Adrenal gland (tissue), 12 donors: ENCODE measurements around the gene RIPOR3. TPM values are rescaled to one million over a fixed set of nuclear protein-coding genes. Genes with fewer than 3 reads are reported as not detected.

Experiments
- DNase-seq, 7 donors: peaks; one replicate each; pipeline ENCODE4 v3.0.0-alpha.2; 2019 to 2020
- H3K27ac ChIP-seq, 5 donors: fragments of 200-600 bp; sonication (generic) in 4 of 5; 1 replicate in 3 of 5; 2 replicates in 2 of 5; pipeline versions ENCODE4 v1.5.1 to v1.8.0; 2016 to 2020; ENCODE audit warnings: mild to moderate bottlenecking in 1 of 5
- H3K27me3 ChIP-seq: fragments of 200-600 bp; 2 replicates; pipeline ENCODE4 v1.8.0; 2021
- H3K36me3 ChIP-seq, 2 donors: fragments of 200-600 bp; replicated peaks in 1 of 2; 1 replicate in 1 of 2; 2 replicates in 1 of 2; pipeline versions ENCODE4 v1.5.1 to v1.8.0; 2018 to 2022
- H3K4me1 ChIP-seq, 2 donors: fragments of 200-600 bp; replicated peaks in 1 of 2; 1 replicate in 1 of 2; 2 replicates in 1 of 2; pipeline versions ENCODE4 v1.5.1 to v1.8.0; 2018 to 2021
- H3K4me3 ChIP-seq, 4 donors: fragments of 200-600 bp; sonication (generic) in 3 of 4; one replicate each; pipeline ENCODE4 v1.5.1; 2016 to 2018
- H3K9me3 ChIP-seq, 3 donors: fragments of 200-600 bp; sonication (generic) in 1 of 3; replicated peaks in 1 of 3; 1 replicate in 2 of 3; 2 replicates in 1 of 3; pipeline versions ENCODE4 v1.5.1 to v1.8.0; 2016 to 2021
- CTCF ChIP-seq, 6 experiments: fragments of 450-650 bp in 4 of 6; fragments of 200-600 bp in 2 of 6; sonication (generic) in 1 of 6; IDR thresholded peaks; 1 replicate in 5 of 6; 2 replicates in 1 of 6; pipeline versions ENCODE4 v1.5.1 to v1.8.0; 2016 to 2021; ENCODE audit warnings: antibody characterized with exemption in 6 of 6, mild to moderate bottlenecking in 2 of 6, moderate library complexity in 1 of 6
- POLR2A ChIP-seq, 2 donors: fragments of 450-650 bp; IDR thresholded peaks; one replicate each; pipeline ENCODE4 v1.6.1; 2017; ENCODE audit warnings: antibody characterized with exemption in 2 of 2, mild to moderate bottlenecking in 2 of 2, moderate library complexity in 1 of 2
- WGBS, 4 donors: extraction: QIAGEN DNeasy Blood & Tissue Kit in 2 of 4; methylation state at CpG; one replicate each; pipeline versions ENCODE4 v1.1.5 to v1.1.7; 2013 to 2017; 5-methylcytosine and 5-hydroxymethylcytosine counted together
- intact Hi-C, 2 donors: fragments of 100-400 bp; cut with DNase I; formaldehyde crosslinking; loops; one replicate each; pipeline versions ENCODE4 v1.14.1 to v1.15.0; 2022 to 2023
- polyA plus RNA-seq, 3 donors: library from polyadenylated mRNA; stranded (reverse); fragments of 200-250 nt in 2 of 3; fragments of 350-450 nt in 1 of 3; fragmentation: Illumina TruSeq in 1 of 3; extraction: RNeasy Lipid Tissue Mini Kit (QIAGEN cat#74804) in 1 of 3; gene quantifications; one replicate each; pipeline ENCODE4 v1.2.3, GENCODE V29; 2013 to 2014
- total RNA-seq, 9 donors: library from RNA; depleted of rRNA in 4 of 9; stranded (reverse); fragments of >200 nt in 4 of 9; fragments of 120-200 nt in 1 of 9; fragmentation: NEBNext Ultra II Directional in 1 of 9; extraction: Animal tissue kit (Norgen Biotek cat#: 25700) in 1 of 9; gene quantifications; one replicate each; pipeline versions ENCODE4 v1.1.0 to v1.2.4, GENCODE V29; 2013 to 2023
- donor health status: healthy with polysubstance abuse.
- donor health status: Bipolar disorder and iron deficiency.
- donor health status: DM: yes; HTN: yes; CAD: no.
- donor health status: DM: no; HTN: no; CAD: no.
- donor health status: DM: no; HTN: no; CAD: no.
- donor health status: DM: yes; HTN: yes; CAD: no.

RIPOR3 gene
- total and polyA plus RNA-seq, 12 donors = 3.4 to 135 (median 23.7) TPM

- H3K36me3 ChIP-seq = no peaks in the 10 kb centered on the region
- H3K9me3 ChIP-seq = no peaks in the 10 kb centered on the region
- no peak for DNase-seq
- intact Hi-C loops = loop anchor here in 1 of 2 donors (10.0 kb wide), 1 partner anchor 149 kb away; no protein-coding TSS in a partner anchor
- H3K4me1 ChIP-seq = peaks cover 9 to 31% of the 10 kb centered on the region in 2 donors
- H3K4me3 ChIP-seq = no peak overlapping the region
- H3K27ac ChIP-seq = no peak overlapping the region
- TF ChIP-seq CTCF (IDR thresholded peaks at IDR 0.05) (no peak), POLR2A (IDR thresholded peaks at IDR 0.05) (no peak)
- 50 to 78% (median 57%) methylated on average over 4 to 6 of the region's 6 CpGs for WGBS, 4 donors
- H3K27me3 ChIP-seq = no peaks in the 10 kb centered on the region
Observed at GRCh38 chr20:50595433-50595895, 95.9 kb downstream of the RIPOR3 start.

GRCh38 chr20:50594591-50595432 is 96.5 kb downstream of the RIPOR3 start:
- 46 to 52% (median 50%) methylated on average over 11 to 19 of the region's 19 CpGs for WGBS, 4 donors
- no peaks in the 10 kb centered on the region for H3K27me3 ChIP-seq
- H3K36me3 ChIP-seq = peaks cover 0 to 6% of the 10 kb centered on the region in 2 donors
- intact Hi-C loops = loop anchor here in 1 of 2 donors (10.0 kb wide), 1 partner anchor 150 kb away; no protein-coding TSS in a partner anchor
- DNase-seq = no peak
- no peak for TF ChIP-seq POLR2A (IDR thresholded peaks at IDR 0.05)
- peak in 1 of 6 experiments; percentile 8 for TF ChIP-seq CTCF (IDR thresholded peaks at IDR 0.05)
- H3K9me3 ChIP-seq = no peaks in the 10 kb centered on the region
- H3K27ac ChIP-seq = no peak overlapping the region
- peaks cover 9 to 31% of the 10 kb centered on the region in 2 donors for H3K4me1 ChIP-seq
- H3K4me3 ChIP-seq = no peak overlapping the region

GRCh38 chr20:50594231-50594590 is 97.1 kb downstream of the RIPOR3 start:
- no peak for DNase-seq
- no peaks in the 10 kb centered on the region for H3K27me3 ChIP-seq
- H3K27ac ChIP-seq = no peak overlapping the region
- intact Hi-C loops = loop anchor here in 1 of 2 donors (10.0 kb wide), 1 partner anchor 151 kb away; no protein-coding TSS in a partner anchor
- H3K4me1 ChIP-seq = peaks cover 9 to 31% of the 10 kb centered on the region in 2 donors
- TF ChIP-seq POLR2A (IDR thresholded peaks at IDR 0.05) = no peak
- no peak for TF ChIP-seq CTCF (IDR thresholded peaks at IDR 0.05)
- peaks cover 0 to 12% of the 10 kb centered on the region in 2 donors for H3K36me3 ChIP-seq
- no peaks in the 10 kb centered on the region for H3K9me3 ChIP-seq
- no peak overlapping the region for H3K4me3 ChIP-seq
- 58 to 86% (median 67%) methylated on average over 9 to 11 of the region's 11 CpGs for WGBS, 4 donors

- TF ChIP-seq POLR2A (IDR thresholded peaks at IDR 0.05) = no peak
- TF ChIP-seq CTCF (IDR thresholded peaks at IDR 0.05) = no peak
- no peak for DNase-seq
- Histone ChIP-seq H3K27me3 (no peaks in the 10 kb centered on the region), H3K27ac (peak overlapping the region in 1 of 5 donors; percentile 62), H3K36me3 (peaks cover 0 to 17% of the 10 kb centered on the region in 2 donors), H3K9me3 (no peaks in the 10 kb centered on the region), H3K4me1 (peaks cover 9 to 31% of the 10 kb centered on the region in 2 donors), H3K4me3 (no peak overlapping the region)
- WGBS, 4 donors = 90 to 100% (median 94%) methylated on average over 1 to 9 of the region's 9 CpGs
- intact Hi-C loops = loop anchor here in 1 of 2 donors (10.0 kb wide), 1 partner anchor 152 kb away; no protein-coding TSS in a partner anchor
Observed at GRCh38 chr20:50593005-50593335, 98.4 kb downstream of the RIPOR3 start.
